Measurements from ENCODE around the gene NRTN.
"Not testable (repeated sequence)": the region's sequence is repeated elsewhere in the genome, so short reads cannot be mapped to it uniquely, and the experiment has no call there.

The NRTN gene

DNA sequence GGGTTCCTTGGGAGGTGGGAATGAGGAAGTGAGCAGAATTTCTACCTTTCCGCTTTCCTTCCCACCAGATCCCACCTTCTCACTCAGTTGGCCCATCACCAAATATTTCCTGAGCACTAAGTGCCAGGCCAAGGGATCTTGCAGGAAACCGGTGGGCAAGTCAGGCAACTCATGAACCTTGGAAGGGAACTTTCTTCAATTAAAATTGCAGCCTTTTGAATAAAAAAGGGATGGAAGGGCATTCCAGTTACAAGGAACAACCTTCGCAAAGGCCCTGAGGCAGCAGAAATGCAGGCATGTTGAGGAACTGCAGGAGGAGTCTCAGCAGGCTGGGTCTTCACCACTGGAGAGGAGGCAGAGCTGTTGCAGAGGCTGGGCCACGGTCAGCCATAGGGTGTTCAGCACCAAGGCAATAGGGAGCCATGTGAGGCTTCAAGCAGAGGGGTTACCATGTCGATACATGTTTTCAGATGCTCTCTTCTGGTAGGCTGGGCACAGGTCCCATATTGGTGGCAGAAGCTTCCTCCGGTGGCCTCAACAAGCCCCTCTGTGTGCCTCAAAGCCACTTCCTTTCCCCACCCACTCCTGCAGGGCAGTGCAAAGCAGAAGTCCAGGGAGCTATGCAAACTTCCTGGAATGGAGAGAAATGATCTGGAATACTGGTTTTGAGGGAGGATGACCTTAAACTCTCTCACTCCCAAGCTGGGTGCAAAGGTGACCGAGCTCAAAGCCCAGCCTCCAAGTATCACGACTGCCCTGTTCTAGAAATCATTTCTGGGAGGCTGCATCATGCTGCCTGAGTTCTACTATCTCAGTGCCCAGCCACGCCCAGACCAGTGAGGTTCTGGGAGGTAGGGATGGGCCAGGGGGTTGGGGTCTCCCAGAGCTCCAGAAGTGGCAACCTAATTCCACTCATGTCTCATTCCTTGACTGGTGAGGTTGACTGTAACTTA lies 34.5 kb downstream of the NRTN start, which contains the start of gene FUT6:
FUT6 (minus strand) TSS at position 638 of the 953 bp plus-strand sequence. CDS start 7,135 bp downstream, outside the sequence.
- TF ChIP-seq, protein P1, sequence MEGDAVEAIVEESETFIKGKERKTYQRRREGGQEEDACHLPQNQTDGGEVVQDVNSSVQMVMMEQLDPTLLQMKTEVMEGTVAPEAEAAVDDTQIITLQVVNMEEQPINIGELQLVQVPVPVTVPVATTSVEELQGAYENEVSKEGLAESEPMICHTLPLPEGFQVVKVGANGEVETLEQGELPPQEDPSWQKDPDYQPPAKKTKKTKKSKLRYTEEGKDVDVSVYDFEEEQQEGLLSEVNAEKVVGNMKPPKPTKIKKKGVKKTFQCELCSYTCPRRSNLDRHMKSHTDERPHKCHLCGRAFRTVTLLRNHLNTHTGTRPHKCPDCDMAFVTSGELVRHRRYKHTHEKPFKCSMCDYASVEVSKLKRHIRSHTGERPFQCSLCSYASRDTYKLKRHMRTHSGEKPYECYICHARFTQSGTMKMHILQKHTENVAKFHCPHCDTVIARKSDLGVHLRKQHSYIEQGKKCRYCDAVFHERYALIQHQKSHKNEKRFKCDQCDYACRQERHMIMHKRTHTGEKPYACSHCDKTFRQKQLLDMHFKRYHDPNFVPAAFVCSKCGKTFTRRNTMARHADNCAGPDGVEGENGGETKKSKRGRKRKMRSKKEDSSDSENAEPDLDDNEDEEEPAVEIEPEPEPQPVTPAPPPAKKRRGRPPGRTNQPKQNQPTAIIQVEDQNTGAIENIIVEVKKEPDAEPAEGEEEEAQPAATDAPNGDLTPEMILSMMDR (IDR thresholded peaks at IDR 0.05; ENCODE audit: low read depth, low read length, missing control alignments), result no peak
- no peak within 1 kb of the TSS for H3K4me3 ChIP-seq (ENCODE audit: low read depth, low read length)
- no peak for DNase-seq
- H3K27me3 ChIP-seq (replicated peaks), result no peaks in the 10 kb centered on the region
- no peak within 1 kb of the TSS for H3K27ac ChIP-seq
- in situ Hi-C loops (cut with HindIII; ENCODE audit: low pct_ligation_motif_present, low sequenced_read_pairs), result no loop called here
- no peaks in the 10 kb centered on the region for H3K36me3 ChIP-seq (replicated peaks)

DNA sequence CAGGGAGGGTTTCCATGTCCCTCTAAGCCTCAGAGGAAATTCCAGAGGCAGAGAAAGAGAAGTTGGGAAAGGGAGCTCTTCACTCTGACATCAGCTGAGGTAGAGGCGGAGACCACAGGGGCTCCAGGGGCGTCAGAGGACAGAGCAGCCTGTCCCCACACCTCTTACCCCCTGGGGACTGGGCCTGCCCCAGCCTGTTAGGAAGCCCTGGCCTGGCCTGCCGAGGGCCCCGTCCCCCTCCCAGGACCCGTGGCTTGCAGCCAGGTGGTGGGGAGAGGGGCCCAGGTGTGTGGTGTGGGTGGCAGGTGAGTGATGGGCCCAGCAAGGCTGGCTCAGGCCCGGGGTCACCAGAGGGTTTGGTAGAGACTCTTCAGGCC lies 36.9 kb downstream of the NRTN start:
- H3K4me3 ChIP-seq (ENCODE audit: low read depth, low read length); H3K27me3 ChIP-seq (replicated peaks); DNase-seq; in situ Hi-C loops (cut with HindIII; ENCODE audit: low pct_ligation_motif_present, low sequenced_read_pairs); H3K36me3 ChIP-seq (replicated peaks); H3K27ac ChIP-seq: not testable (repeated sequence)

DNA sequence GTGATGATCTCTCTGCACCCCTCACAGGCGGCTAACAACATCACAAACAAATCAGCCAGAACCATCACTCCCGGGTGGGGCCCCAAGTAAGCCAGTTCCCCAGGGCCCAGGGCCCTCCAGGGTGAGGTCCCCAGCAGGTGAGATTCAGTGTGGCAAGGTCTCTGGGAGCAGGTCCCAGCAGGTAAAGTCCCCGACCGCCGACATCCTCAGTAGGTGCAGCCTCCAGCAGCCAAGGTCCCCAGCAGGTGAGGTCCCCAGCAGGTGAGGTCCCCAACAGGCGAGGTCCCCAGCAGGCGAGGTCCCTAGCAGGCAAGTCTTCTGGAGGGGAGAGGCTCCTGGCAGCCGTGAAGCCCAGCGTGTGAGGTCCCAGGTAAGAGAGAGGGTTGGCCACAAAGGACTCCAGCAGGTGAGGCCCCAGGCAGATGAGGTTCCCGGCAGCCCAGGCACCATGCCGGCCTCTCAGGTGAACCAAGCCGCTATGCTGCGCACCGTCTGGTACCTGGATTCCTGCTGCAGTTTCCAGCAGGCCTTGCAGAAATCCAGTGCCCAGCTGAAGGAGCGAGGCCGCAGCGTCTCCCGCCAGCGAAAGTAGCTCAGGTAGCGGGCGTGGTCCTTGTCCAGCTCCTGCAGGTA lies 38.5 kb downstream of the NRTN start:
- TF ChIP-seq, protein P1 (IDR thresholded peaks at IDR 0.05; ENCODE audit: low read depth, low read length, missing control alignments), result no peak
- H3K27ac ChIP-seq, result no peak overlapping the region
- no peak for DNase-seq
- H3K27me3 ChIP-seq (replicated peaks), result no peaks in the 10 kb centered on the region
- H3K36me3 ChIP-seq (replicated peaks), result no peaks in the 10 kb centered on the region
- H3K4me3 ChIP-seq (ENCODE audit: low read depth, low read length), result no peak overlapping the region
- in situ Hi-C loops (cut with HindIII; ENCODE audit: low pct_ligation_motif_present, low sequenced_read_pairs), result no loop called here

DNA sequence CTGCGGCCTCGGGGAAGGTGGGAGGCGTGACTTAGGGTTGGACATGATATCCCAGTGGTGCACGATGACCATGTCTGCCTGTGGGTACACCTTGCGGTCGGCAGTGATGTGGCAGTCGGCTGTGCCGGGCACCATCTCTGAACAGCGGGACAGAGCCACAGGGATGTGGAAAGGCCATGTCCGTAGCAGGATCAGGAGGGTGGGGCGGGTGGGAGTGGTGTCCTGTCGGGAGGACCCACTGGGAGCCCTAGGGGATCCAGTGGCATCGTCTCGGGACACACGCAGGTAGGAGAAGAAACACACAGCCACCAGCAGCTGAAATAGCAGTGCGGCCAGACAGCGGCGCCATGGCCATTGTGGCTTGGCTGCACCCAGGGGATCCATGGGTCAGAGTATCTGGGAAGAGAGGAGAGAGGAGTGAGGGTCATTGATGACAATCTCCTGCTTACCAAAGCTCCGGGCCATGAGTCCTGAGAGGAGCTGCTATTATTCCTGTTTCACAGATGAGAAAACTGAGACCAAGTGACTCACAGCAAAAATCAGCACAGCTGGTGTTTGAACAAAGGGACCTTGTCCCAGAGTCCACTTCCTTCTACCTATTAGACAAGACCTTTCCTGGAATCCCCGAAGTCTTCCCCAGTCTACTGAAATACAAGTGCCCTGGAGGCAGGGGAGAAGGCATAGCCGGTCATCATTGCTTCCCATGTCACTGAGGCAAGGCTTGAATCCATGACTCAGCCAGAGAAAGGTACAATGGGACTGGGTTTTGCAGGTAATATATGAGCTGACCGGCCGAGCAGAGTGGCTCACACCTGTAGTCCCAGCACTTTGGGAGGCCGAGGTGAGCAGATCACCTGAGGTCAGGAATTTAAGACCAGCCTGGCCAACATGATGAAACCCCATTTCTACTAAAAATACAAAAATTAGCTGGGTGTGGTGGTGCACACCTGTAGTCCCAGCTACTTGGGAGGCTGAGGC lies 39.9 kb downstream of the NRTN start:
- TF ChIP-seq, protein P1 (IDR thresholded peaks at IDR 0.05; ENCODE audit: low read depth, low read length, missing control alignments), result no peak
- in situ Hi-C loops (cut with HindIII; ENCODE audit: low pct_ligation_motif_present, low sequenced_read_pairs), result no loop called here
- Histone ChIP-seq H3K4me3 (ENCODE audit: low read depth, low read length) (no peak overlapping the region), H3K36me3 (replicated peaks) (no peaks in the 10 kb centered on the region), H3K27me3 (replicated peaks) (no peaks in the 10 kb centered on the region), H3K27ac (no peak overlapping the region)
- DNase-seq, result no peak

DNA sequence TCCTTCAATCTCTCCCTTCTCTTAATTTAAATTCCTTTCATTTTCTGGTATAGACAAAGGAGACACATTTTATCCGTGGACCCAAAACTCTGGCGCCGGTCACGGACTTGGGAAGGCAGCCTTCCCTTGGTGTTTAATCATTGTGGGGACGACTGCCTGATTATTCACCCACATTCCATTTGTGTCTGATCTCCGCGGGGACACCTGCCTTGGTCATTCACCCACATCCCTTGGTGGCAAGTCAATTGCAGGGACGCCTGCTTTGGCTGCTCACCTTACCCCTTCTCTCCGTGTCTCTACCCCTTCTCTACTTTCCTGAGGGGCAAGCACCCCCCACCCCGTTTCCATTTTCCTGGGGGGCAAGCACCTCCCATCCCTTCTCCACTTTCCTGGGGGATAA lies 43.0 kb downstream of the NRTN start:
- in situ Hi-C loops (cut with HindIII; ENCODE audit: low pct_ligation_motif_present, low sequenced_read_pairs); H3K27me3 ChIP-seq (replicated peaks); H3K27ac ChIP-seq; DNase-seq; H3K36me3 ChIP-seq (replicated peaks); H3K4me3 ChIP-seq (ENCODE audit: low read depth, low read length): not testable (repeated sequence)

DNA sequence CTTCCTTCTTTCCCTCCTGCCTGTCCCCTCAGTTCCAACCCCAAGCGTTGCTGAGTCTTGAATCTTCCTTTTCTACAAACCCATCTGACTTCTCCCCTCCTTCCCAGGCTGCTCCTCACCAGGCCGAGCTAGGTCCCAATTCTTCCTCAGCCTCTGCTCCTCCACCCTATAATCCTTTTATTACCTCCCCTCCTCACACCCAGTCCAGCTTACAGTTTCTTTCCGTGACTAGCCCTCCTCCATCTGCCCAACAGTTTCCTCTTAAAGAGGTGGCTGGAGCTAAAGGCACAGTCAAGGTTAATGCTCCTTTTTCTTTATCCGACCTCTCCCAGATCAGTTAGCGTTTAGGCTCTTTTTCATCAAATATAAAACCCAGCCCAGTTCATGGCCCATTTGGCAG lies 43.8 kb downstream of the NRTN start:
- DNase-seq; in situ Hi-C loops (cut with HindIII; ENCODE audit: low pct_ligation_motif_present, low sequenced_read_pairs); H3K36me3 ChIP-seq (replicated peaks); H3K27ac ChIP-seq; H3K27me3 ChIP-seq (replicated peaks); H3K4me3 ChIP-seq (ENCODE audit: low read depth, low read length): not testable (repeated sequence)
